ENCODE results near the gene GPR149. TPM values are rescaled to one million over a fixed set of nuclear protein-coding genes. Genes with fewer than 3 reads are reported as not detected.

Gene GPR149
- total RNA-seq, 6 experiments from 2014 or later, result not detected

DNA sequence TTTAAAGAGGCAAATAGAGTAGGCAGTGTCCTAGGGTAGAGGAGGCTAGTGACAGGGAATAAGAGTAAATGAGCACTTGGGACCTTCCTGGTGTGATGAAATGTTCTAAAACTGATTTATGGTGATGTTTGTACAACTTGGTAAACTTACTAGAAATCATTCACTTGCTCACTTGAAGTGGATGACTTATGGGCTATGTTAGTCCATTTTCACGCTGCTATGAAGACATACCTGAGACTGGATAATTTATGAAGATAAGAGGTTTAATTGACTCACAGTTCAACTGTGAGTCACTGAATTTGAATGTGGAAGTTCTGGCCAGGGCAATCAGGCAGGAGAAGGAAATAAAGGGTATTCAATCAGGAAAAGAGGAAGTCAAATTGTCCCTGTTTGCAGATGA, 74.0 kb downstream of the GPR149 start:
- Histone ChIP-seq H3K9me3 (no peaks in the 10 kb centered on the region), H3K27me3 (no peaks in the 10 kb centered on the region), H3K4me3 (no peak overlapping the region), H3K36me3 (no peaks in the 10 kb centered on the region), H3K4me1 (no peaks in the 10 kb centered on the region), H3K27ac (no peak overlapping the region)
- intact Hi-C loops (cut with DNase I), result no loop called here
- TF ChIP-seq, protein P1, sequence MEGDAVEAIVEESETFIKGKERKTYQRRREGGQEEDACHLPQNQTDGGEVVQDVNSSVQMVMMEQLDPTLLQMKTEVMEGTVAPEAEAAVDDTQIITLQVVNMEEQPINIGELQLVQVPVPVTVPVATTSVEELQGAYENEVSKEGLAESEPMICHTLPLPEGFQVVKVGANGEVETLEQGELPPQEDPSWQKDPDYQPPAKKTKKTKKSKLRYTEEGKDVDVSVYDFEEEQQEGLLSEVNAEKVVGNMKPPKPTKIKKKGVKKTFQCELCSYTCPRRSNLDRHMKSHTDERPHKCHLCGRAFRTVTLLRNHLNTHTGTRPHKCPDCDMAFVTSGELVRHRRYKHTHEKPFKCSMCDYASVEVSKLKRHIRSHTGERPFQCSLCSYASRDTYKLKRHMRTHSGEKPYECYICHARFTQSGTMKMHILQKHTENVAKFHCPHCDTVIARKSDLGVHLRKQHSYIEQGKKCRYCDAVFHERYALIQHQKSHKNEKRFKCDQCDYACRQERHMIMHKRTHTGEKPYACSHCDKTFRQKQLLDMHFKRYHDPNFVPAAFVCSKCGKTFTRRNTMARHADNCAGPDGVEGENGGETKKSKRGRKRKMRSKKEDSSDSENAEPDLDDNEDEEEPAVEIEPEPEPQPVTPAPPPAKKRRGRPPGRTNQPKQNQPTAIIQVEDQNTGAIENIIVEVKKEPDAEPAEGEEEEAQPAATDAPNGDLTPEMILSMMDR (IDR thresholded peaks at IDR 0.05), result no peak
- no peak for TF ChIP-seq POLR2A (IDR thresholded peaks at IDR 0.05)
- peak in 1 of 4 donors; percentile 43 for ATAC-seq
- WGBS (ENCODE audit: insufficient coverage, low coverage, low lambda C conversion rate, missing lambda C conversion rate), result 69% methylated on average over 1 of the region's 1 CpG
- no peak for DNase-seq

GRCh38 chr3:154349223-154349622, 80.8 kb downstream of the GPR149 start:
- Histone ChIP-seq H3K36me3 (no peaks in the 10 kb centered on the region), H3K9me3 (no peaks in the 10 kb centered on the region), H3K4me3 (no peak overlapping the region), H3K27me3 (no peaks in the 10 kb centered on the region), H3K4me1 (peaks cover 0 to 7% (median 0%) of the 10 kb centered on the region in 4 donors), H3K27ac (no peak overlapping the region)
- DNase-seq, result no peak
- no peak for TF ChIP-seq POLR2A (IDR thresholded peaks at IDR 0.05)
- TF ChIP-seq, protein P1 (IDR thresholded peaks at IDR 0.05), result no peak
- intact Hi-C loops (cut with DNase I), result no loop called here
- 61% methylated on average over 2 of the region's 2 CpGs for WGBS (ENCODE audit: insufficient coverage, low coverage, low lambda C conversion rate, missing lambda C conversion rate)
- no peak for ATAC-seq

GRCh38 chr3:154345422-154346122, 84.4 kb downstream of the GPR149 start:
- Histone ChIP-seq H3K9me3 (no peaks in the 10 kb centered on the region), H3K27ac (no peak overlapping the region), H3K27me3 (no peaks in the 10 kb centered on the region), H3K36me3 (no peaks in the 10 kb centered on the region), H3K4me1 (peaks cover 0 to 7% (median 0%) of the 10 kb centered on the region in 4 donors), H3K4me3 (no peak overlapping the region)
- 29% methylated on average over 2 of the region's 2 CpGs for WGBS (ENCODE audit: insufficient coverage, low coverage, low lambda C conversion rate, missing lambda C conversion rate)
- DNase-seq (no peak), ATAC-seq (peak; percentile 92 to 99 (median 96))
- intact Hi-C loops (cut with DNase I), result no loop called here
- TF ChIP-seq, protein P1 (IDR thresholded peaks at IDR 0.05), result no peak
- TF ChIP-seq POLR2A (IDR thresholded peaks at IDR 0.05), result no peak

- Histone ChIP-seq H3K27me3 (no peaks in the 10 kb centered on the region), H3K4me1 (peaks cover 0 to 12% (median 0%) of the 10 kb centered on the region in 4 donors), H3K9me3 (no peaks in the 10 kb centered on the region), H3K36me3 (no peaks in the 10 kb centered on the region), H3K27ac (no peak overlapping the region), H3K4me3 (no peak overlapping the region)
- 30% methylated on average over 4 of the region's 4 CpGs for WGBS (ENCODE audit: insufficient coverage, low coverage, low lambda C conversion rate, missing lambda C conversion rate)
- DNase-seq (no peak), ATAC-seq (peak; percentile 82 to 91 (median 84))
- intact Hi-C loops (cut with DNase I), result no loop called here
- TF ChIP-seq POLR2A (IDR thresholded peaks at IDR 0.05), result no peak
- TF ChIP-seq, protein P1 (IDR thresholded peaks at IDR 0.05), result no peak
These were observed 91.4 kb downstream of the GPR149 start for GRCh38 chr3:154338570-154338969.
